EL (cell line): Measurements from ENCODE around the gene MC1R.
"Not testable (repeated sequence)": the region's sequence is repeated elsewhere in the genome, so short reads cannot be mapped to it uniquely, and the experiment has no call there.

Experiments
- DNase-seq: peaks from one replicate; pipeline ENCODE4 v3.0.0-alpha.2; 2016

Gene MC1R

DNA sequence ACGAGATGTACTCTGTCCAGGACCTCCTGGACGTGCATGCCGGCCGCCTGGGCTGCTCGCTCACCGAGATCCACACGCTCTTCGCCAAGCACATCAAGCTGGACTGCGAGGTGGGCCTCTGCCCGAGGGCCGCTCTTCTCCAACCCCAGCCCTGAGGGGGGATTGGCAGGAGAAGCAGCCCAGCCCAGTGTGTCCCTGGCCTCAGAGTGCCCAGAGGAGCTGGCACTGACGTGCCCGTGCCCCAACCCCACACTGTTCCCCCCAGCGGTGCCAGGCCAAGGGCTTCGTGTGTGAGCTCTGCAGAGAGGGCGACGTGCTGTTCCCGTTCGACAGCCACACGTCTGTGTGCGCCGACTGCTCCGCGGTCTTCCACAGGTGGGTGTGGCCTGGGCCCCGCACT, 45.5 kb downstream of the MC1R start:
- no peak for DNase-seq

DNA sequence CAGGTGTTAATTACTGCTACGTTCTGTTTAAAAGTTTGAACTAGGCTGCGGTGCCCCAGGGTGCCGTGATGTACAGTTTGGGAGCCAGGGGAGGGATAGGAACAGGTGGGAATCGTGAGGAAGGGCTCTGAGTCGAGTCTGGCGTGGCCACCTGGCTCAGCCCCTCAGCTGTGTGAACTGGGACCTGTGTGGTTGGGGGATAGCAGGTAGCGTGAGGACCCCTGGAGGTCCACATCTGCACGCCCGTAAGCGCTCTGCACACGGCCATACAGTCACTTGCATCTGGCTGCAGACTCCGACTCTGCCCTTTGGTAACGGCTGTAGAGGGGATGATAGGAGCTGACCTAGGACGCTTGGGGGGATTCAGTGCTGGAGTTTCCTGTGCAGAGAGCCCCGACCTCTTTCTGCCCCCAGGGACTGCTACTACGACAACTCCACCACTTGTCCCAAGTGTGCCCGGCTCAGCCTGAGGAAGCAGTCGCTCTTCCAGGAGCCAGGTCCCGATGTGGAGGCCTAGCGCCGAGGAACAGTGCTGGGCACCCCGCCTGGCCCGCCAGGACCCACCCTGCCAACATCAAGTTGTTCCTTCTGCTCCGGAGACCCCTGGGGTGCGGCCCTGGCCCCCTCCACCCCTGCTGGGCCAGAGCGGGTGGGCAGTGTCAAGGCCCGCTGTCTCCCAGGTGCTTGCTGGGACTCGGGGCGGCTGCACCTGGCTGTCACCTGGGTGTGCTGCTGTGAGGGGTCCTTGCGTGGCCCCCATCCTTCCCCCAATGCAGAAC, 47.0 kb downstream of the MC1R start:
- no peak for DNase-seq

DNA sequence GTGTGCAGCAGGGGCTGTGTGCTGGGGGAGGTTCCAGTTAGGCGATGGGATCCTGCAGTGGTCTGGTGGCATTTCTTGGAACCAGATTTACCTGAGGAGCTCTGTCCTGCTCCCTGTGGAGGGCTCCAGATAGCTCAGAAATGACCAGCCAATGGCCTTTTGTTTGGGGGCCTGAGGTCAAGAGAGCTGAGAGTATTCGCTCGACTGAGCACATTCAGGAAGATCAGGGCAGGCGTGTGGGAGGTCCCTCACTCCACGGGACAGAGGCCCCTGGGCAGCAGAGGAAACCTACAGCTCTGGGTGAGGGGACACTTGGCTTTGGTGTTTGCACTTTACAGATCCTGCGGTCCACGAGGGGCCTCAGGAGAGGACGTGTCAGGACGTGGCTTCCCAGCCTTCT, 48.1 kb downstream of the MC1R start:
- DNase-seq: no peak

DNA sequence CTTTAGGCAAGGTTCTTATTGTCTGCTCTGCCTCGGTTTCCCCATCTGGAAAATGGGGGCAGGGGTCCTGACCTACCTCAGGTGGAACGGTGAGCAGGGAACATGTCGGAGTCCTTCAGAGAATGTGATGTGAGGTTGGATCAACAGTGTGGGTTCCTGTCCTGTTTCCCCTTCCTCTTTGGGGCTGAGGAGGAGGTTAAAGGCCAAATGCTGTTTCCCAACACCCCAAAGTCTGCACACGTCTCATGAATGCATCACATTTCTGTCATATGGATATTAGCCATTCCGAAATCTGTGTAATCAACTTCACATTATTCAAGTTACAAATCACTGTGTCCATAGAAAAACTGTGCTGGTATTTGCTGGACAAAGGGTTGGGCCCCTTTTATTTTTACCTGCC, 48.8 kb downstream of the MC1R start:
- DNase-seq: not testable (repeated sequence)

DNA sequence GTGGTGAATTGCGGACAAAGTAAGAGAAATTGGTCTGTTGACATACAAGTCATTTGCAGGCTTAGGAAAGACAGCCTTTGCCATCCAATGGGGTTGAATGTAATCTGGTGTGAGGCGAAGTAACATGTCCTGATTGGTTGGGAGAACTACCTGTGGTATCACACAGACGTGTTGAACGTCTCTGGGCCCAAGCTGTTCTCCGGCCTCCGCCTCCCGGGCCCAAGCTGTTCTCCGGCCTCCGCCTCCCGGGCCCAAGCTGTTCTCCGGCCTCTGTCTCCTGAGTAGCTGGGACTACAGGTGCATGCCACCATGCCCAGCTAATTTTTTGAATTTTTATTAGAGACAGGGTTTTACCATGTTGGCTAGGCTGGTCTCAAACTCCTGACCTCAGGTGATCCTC, 49.4 kb downstream of the MC1R start:
- DNase-seq: not testable (repeated sequence)

DNA sequence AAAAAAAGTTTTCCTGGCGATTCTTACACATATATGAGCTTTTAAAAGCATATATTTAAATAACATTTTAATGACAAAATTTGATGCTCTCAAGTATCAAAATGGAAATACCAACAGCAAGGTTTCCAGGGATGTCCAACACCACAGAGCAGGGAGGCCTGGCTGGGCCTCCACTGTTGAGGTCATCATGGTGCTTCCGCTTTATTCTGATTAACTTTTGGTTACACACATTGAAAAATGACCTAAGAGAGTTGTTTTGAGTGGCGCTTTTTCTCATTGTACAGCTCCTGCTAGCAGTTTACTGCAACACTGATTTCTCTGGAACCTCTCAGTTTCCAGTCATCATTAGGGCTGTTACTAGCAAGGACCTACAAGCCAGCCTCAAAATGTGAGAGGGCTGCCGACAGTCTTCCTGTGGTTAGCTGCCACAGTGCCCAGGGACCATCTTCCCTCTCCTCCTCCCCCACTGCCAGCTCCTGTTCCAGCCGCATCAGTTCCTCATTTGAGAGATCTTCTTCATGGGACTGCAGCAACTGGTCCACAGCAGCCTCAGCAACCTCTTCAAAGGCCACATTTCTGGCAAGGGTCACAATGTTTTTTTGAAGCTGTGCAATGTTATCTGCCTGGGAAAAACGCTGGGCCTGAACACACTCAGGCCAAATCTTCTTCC, 51.2 kb downstream of the MC1R start:
- DNase-seq: no peak
